GM10248 (cell line): ENCODE results near the gene CEP131.

Experiments used
- CTCF ChIA-PET: fragments of 300-600 bp; sonication (Branson Sonifier 250); formaldehyde crosslinking; extraction: SDS; loops from one replicate; lab custom pipeline; 2021; ENCODE audit warnings: antibody characterized with exemption; lab: Yijun Ruan, JAX
- POLR2A ChIA-PET: fragments of 350-650 bp; sonication (Branson Sonifier 250); formaldehyde crosslinking; extraction: SDS; loops from one replicate; lab custom pipeline; 2020; ENCODE audit warnings: antibody characterized with exemption; lab: Yijun Ruan, JAX
- DNase-seq: peaks from one replicate; pipeline ENCODE4 v3.0.0; 2012; ENCODE audit errors: extremely low spot score
- CTCF ChIP-seq: IDR thresholded peaks from 2 replicates; pipeline ENCODE4 v1.5.1; 2012; ENCODE audit warnings: mild to moderate bottlenecking, low read depth; ENCODE audit errors: extremely low read depth, missing control alignments, control extremely low read depth

CEP131 gene

DNA sequence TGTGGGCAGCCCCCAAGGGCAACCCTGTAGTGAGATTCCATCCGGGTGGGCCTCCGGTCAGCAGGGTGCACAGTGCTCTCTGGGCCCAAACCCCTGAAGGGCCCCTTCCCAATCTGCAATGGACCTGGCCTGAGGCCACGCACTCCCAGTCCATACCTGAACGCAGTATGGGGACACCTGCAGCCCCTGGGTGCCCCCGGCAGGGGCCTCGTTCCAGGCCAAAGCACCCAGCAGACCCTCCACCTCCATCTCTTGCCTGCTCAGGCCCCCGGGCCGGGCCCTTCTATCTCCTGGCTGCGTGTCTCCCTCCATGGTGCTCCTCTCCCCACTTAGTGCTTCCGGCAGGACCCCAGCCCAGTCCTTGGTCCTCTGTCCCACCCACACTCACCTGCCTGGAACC, 39.4 kb downstream of the CEP131 start:
- POLR2A ChIA-PET = no interaction called here
- no peak for DNase-seq
- no peak for TF ChIP-seq CTCF
- CTCF ChIA-PET = no interaction called here

GRCh38 chr17:81182596-81182995, 40.2 kb downstream of the CEP131 start:
- ChIA-PET CTCF (no interaction called here), POLR2A (no interaction called here)
- no peak for DNase-seq
- TF ChIP-seq CTCF = no peak

GRCh38 chr17:81181811-81182185, 41.0 kb downstream of the CEP131 start:
- ChIA-PET POLR2A (no interaction called here), CTCF (no interaction called here)
- no peak for DNase-seq
- TF ChIP-seq CTCF = no peak

GRCh38 chr17:81180836-81181810, 41.6 kb downstream of the CEP131 start:
- no peak for TF ChIP-seq CTCF
- no peak for DNase-seq
- POLR2A ChIA-PET = no interaction called here
- CTCF ChIA-PET = interaction anchor here (1.6 kb wide), 1 partner anchor 10 kb away, joined by 3 read pairs; no protein-coding TSS in a partner anchor

DNA sequence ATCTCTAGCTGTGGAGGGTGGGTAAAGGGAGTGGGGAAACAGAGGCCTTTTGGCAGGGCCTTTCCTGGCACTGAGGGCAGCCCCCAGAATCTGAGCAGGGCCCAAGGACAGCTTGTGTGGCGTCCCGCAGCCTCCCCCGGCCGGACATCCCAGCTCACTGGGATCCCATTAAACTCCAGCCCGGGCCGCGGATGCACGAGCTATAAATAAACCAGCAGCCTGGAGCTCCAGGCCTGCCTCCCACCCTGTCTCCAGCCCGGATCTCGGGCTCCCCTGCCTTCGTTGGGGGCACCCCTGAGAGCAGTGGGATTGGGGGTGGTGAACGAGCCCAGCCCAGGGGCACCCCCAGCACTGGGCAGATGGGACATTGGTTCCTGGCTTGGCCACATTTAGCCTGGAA, 42.9 kb downstream of the CEP131 start:
- TF ChIP-seq CTCF = no peak
- ChIA-PET POLR2A (no interaction called here), CTCF (interaction anchor here (0.9 to 1.6 kb wide), 2 partner anchors 9 to 21 kb away, joined by 3 read pairs; no protein-coding TSS in a partner anchor)
- DNase-seq = no peak

DNA sequence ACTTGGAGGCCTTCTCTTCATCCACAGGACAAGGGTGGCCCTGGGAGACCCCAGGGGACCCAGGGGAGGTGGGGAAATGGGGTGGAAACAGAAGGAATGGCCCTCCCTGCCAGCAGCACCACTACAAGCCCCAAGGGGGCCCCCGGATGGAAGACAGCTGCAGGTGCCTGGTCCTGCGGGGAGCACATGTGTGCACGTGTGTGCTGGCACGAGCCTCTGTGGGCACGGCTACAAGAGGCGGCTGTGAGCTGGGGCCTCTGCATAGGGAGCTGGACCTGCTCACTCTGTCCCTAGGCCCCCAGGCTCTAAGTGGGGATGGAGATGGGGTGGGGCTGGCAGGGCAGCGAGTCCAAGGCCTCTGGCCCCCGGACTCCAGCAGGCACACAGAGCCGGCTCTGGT, 43.5 kb downstream of the CEP131 start:
- ChIA-PET POLR2A (no interaction called here), CTCF (interaction anchor here (0.6 kb wide), 1 partner anchor 36 kb away, joined by 3 read pairs; no protein-coding TSS in a partner anchor)
- no peak for TF ChIP-seq CTCF
- DNase-seq = no peak
